Parathyroid adenoma (tissue), 2 donors: ENCODE data around the gene MUC15.

ENCODE experiments used
- H2AFZ ChIP-seq: fragments of 300-600 bp; sonication (generic); one replicate; pipeline ENCODE4 v1.7.0; 2017; ENCODE audit warnings: antibody characterized with exemption, mild to moderate bottlenecking
- H3K27ac ChIP-seq: fragments of 300-600 bp; sonication (generic); one replicate; pipeline ENCODE4 v1.7.0; 2017
- H3K27me3 ChIP-seq: fragments of 300-600 bp; sonication (generic); one replicate; pipeline ENCODE4 v1.7.0; 2017; ENCODE audit warnings: low read length; ENCODE audit not compliant: control insufficient read depth, insufficient read depth
- H3K36me3 ChIP-seq: fragments of 300-600 bp; sonication (generic); one replicate; pipeline ENCODE4 v1.7.0; 2017; ENCODE audit warnings: low read length; ENCODE audit not compliant: control insufficient read depth, insufficient read depth
- H3K4me1 ChIP-seq: fragments of 300-600 bp; sonication (generic); one replicate; pipeline ENCODE4 v1.7.0; 2017; ENCODE audit warnings: control low read depth
- H3K4me2 ChIP-seq: fragments of 300-600 bp; sonication (generic); one replicate; pipeline ENCODE4 v1.7.0; 2017; ENCODE audit warnings: low read length
- H3K4me3 ChIP-seq: fragments of 300-600 bp; sonication (generic); one replicate; pipeline ENCODE4 v1.7.0; 2017; ENCODE audit warnings: low read depth, low read length
- H3K79me2 ChIP-seq: fragments of 300-600 bp; sonication (generic); one replicate; pipeline ENCODE4 v1.7.0; 2017; ENCODE audit warnings: control low read depth
- H3K9ac ChIP-seq: fragments of 300-600 bp; sonication (generic); one replicate; pipeline ENCODE4 v1.7.0; 2017; ENCODE audit warnings: mild to moderate bottlenecking
- H3K9me3 ChIP-seq: fragments of 300-600 bp; sonication (generic); one replicate; pipeline ENCODE4 v1.7.0; 2017; ENCODE audit warnings: low read length; ENCODE audit not compliant: control insufficient read depth
- CTCF ChIP-seq: fragments of 300-600 bp; sonication (generic); IDR thresholded peaks from one replicate; pipeline ENCODE4 v1.7.0; 2017; ENCODE audit warnings: antibody characterized with exemption, mild to moderate bottlenecking
- donor health status: primary hyperparathyroidism.

MUC15 gene

GRCh38 chr11:26613759-26614158 is 41.7 kb upstream of the MUC15 start:
- Histone ChIP-seq H3K27ac (no peak overlapping the region), H3K27me3 (no peaks in the 10 kb centered on the region), H3K4me1 (no peaks in the 10 kb centered on the region), H3K4me3 (no peak overlapping the region), H2AFZ (no peak overlapping the region), H3K9ac (no peak overlapping the region), H3K9me3 (no peaks in the 10 kb centered on the region), H3K36me3 (no peaks in the 10 kb centered on the region), H3K79me2 (no peaks in the 10 kb centered on the region), H3K4me2 (no peak overlapping the region)
- no peak for TF ChIP-seq CTCF

GRCh38 chr11:26608507-26609146 is 36.6 kb upstream of the MUC15 start:
- H3K9me3 ChIP-seq, result no peaks in the 10 kb centered on the region
- no peak overlapping the region for H3K4me2 ChIP-seq
- no peaks in the 10 kb centered on the region for H3K4me1 ChIP-seq
- no peaks in the 10 kb centered on the region for H3K36me3 ChIP-seq
- H3K4me3 ChIP-seq, result no peak overlapping the region
- no peak overlapping the region for H3K9ac ChIP-seq
- no peaks in the 10 kb centered on the region for H3K27me3 ChIP-seq
- no peaks in the 10 kb centered on the region for H3K79me2 ChIP-seq
- H3K27ac ChIP-seq, result no peak overlapping the region
- no peak for TF ChIP-seq CTCF
- H2AFZ ChIP-seq, result no peak overlapping the region

DNA sequence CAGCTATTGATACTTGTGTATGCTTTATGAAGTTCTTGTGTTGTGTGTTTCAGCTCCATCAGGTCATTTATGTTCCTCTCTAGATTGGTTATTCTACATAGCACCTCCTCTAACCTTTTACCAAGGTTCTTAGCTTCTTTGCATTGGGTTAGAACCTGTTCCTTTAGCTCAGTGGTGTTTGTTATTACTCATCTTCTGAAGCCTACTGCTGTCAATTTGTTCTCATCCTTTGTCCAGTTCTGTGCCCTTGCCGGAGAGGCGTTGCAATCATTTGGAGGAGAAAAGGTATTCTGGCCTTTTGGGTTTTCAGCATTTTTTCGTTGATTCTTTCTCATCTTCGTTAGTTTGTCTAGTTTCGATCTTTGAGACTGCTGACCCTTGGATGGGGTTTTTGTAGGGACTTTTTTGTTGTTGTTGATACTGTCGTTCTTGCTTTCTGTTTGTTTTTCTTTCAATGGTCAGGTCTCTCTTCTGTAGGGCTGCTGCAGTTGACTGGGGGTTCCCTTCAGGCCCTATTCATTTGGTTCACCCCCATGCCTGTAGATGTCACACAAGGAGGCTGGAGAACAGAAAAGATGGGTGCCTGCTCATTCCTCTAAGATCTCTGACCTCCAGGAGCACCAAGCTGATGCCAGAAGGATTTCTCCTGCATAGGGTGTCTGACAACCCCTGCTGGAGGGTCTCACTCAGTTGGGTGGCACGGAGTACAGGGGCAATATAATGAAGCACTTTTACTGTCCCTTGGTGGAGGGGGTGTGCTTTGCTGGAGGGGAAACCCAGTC is 35.9 kb upstream of the MUC15 start:
- Histone ChIP-seq H3K36me3 (no peaks in the 10 kb centered on the region), H3K27ac (no peak overlapping the region), H3K9ac (no peak overlapping the region), H3K27me3 (no peaks in the 10 kb centered on the region), H3K4me3 (no peak overlapping the region), H3K4me2 (no peak overlapping the region), H3K79me2 (no peaks in the 10 kb centered on the region), H3K4me1 (no peaks in the 10 kb centered on the region), H3K9me3 (no peaks in the 10 kb centered on the region), H2AFZ (no peak overlapping the region)
- no peak for TF ChIP-seq CTCF

DNA sequence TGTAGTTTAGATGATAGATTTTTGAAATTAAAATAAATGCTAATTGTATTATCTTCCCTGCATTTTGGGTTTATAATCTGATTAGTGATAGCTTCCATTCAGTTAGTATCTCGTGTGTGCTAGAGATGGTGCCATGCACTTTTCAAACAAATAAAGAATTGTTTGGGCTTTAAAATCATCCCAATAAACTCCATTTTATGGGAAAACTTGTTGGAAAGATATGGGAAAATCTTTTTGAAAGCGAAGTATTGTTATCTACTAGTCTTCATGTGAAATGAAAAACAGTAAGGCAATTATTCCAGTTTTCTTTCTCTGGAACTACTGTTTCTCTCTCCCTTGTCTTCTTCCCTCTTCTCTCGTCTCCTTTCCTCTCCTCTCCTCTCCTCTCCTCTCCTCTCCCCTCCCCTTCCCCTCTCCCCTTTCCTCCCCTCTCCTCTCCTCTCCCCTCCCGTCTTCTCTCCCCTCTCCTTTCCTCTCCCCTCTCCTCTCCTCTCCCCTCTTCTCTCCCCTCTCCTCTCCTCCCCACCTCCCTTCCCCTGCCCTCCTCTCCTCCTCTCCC is 27.9 kb upstream of the MUC15 start:
- Histone ChIP-seq H3K27ac (no peak overlapping the region), H3K79me2 (no peaks in the 10 kb centered on the region), H3K36me3 (no peaks in the 10 kb centered on the region), H3K9me3 (no peaks in the 10 kb centered on the region), H3K27me3 (no peaks in the 10 kb centered on the region), H3K9ac (no peak overlapping the region), H3K4me3 (no peak overlapping the region), H2AFZ (no peak overlapping the region), H3K4me2 (no peak overlapping the region), H3K4me1 (no peaks in the 10 kb centered on the region)
- no peak for TF ChIP-seq CTCF
